Activated naive CD4-positive, alpha-beta T cell treated with anti-CD3 and anti-CD28 coated beads, Interleukin-2, amount 50 U/mL, for 24 hours (primary cell): ENCODE results near the gene SCGB1D4.

Experiments
- H3K27ac Mint-ChIP-seq: one replicate; pipeline ENCODE4 v1.8.0; 2021; ENCODE audit warnings: mild to moderate bottlenecking, mixed read lengths
- H3K27me3 Mint-ChIP-seq: one replicate; pipeline ENCODE4 v1.8.0; 2021; ENCODE audit warnings: mixed read lengths
- H3K36me3 Mint-ChIP-seq: one replicate; pipeline ENCODE4 v1.8.0; 2021; ENCODE audit warnings: mixed read lengths
- H3K4me1 Mint-ChIP-seq: one replicate; pipeline ENCODE4 v1.8.0; 2021; ENCODE audit warnings: mixed read lengths
- H3K4me3 Mint-ChIP-seq: one replicate; pipeline ENCODE4 v1.8.0; 2021; ENCODE audit warnings: mild to moderate bottlenecking, mixed read lengths
- H3K9me3 Mint-ChIP-seq: one replicate; pipeline ENCODE4 v1.8.0; 2021; ENCODE audit warnings: mixed read lengths

SCGB1D4 gene

GRCh38 chr11:62322524-62322923 lies 23.6 kb upstream of the SCGB1D4 start:
- H3K36me3 Mint-ChIP-seq, result no peaks in the 10 kb centered on the region

GRCh38 chr11:62315431-62315830 lies 16.6 kb upstream of the SCGB1D4 start:
- Mint-ChIP-seq H3K27me3 (peaks cover 4% of the 10 kb centered on the region), H3K27ac (no peak overlapping the region), H3K9me3 (no peaks in the 10 kb centered on the region), H3K36me3 (no peaks in the 10 kb centered on the region), H3K4me3 (no peak overlapping the region), H3K4me1 (peaks cover 15% of the 10 kb centered on the region)

More at GRCh38 chr11:62322524-62322923, 23.6 kb upstream of the SCGB1D4 start:
- Mint-ChIP-seq H3K4me1 (no peaks in the 10 kb centered on the region), H3K27ac (no peak overlapping the region), H3K9me3 (no peaks in the 10 kb centered on the region), H3K27me3 (peaks cover 3% of the 10 kb centered on the region), H3K4me3 (no peak overlapping the region)

GRCh38 chr11:62309991-62310390 lies 11.1 kb upstream of the SCGB1D4 start:
- Mint-ChIP-seq H3K4me3 (no peak overlapping the region), H3K36me3 (no peaks in the 10 kb centered on the region), H3K27ac (no peak overlapping the region), H3K9me3 (peaks cover 6% of the 10 kb centered on the region), H3K4me1 (peaks cover 15% of the 10 kb centered on the region), H3K27me3 (peaks cover 9% of the 10 kb centered on the region)

- H3K4me3 Mint-ChIP-seq, result no peak overlapping the region
- peaks cover 7% of the 10 kb centered on the region for H3K27me3 Mint-ChIP-seq
- peaks cover 6% of the 10 kb centered on the region for H3K9me3 Mint-ChIP-seq
- no peak overlapping the region for H3K27ac Mint-ChIP-seq
- no peaks in the 10 kb centered on the region for H3K36me3 Mint-ChIP-seq
- peaks cover 15% of the 10 kb centered on the region for H3K4me1 Mint-ChIP-seq
These were observed 9.1 kb upstream of the SCGB1D4 start for GRCh38 chr11:62307950-62308349.

- Mint-ChIP-seq H3K27ac (no peak overlapping the region), H3K27me3 (peaks cover 10% of the 10 kb centered on the region), H3K4me1 (peaks cover 3% of the 10 kb centered on the region), H3K36me3 (no peaks in the 10 kb centered on the region), H3K4me3 (no peak overlapping the region), H3K9me3 (peaks cover 6% of the 10 kb centered on the region)
These were observed 7.4 kb upstream of the SCGB1D4 start for GRCh38 chr11:62306227-62306626.

- Mint-ChIP-seq H3K27me3 (peaks cover 10% of the 10 kb centered on the region), H3K4me1 (no peaks in the 10 kb centered on the region), H3K9me3 (no peaks in the 10 kb centered on the region)
These were observed 3.4 kb downstream of the SCGB1D4 start for GRCh38 chr11:62295504-62295903.

GRCh38 chr11:62280452-62280851 lies 18.4 kb downstream of the SCGB1D4 start:
- H3K27ac Mint-ChIP-seq, result no peak overlapping the region
- peaks cover 5% of the 10 kb centered on the region for H3K27me3 Mint-ChIP-seq
- H3K4me1 Mint-ChIP-seq, result no peaks in the 10 kb centered on the region
- H3K4me3 Mint-ChIP-seq, result no peak overlapping the region
- H3K36me3 Mint-ChIP-seq, result no peaks in the 10 kb centered on the region
- no peaks in the 10 kb centered on the region for H3K9me3 Mint-ChIP-seq

More at GRCh38 chr11:62295504-62295903, 3.4 kb downstream of the SCGB1D4 start:
- Mint-ChIP-seq H3K27ac (no peak overlapping the region), H3K4me3 (no peak overlapping the region), H3K36me3 (no peaks in the 10 kb centered on the region)

- Mint-ChIP-seq H3K9me3 (no peaks in the 10 kb centered on the region), H3K27me3 (peaks cover 3% of the 10 kb centered on the region), H3K36me3 (no peaks in the 10 kb centered on the region), H3K4me3 (no peak overlapping the region), H3K4me1 (no peaks in the 10 kb centered on the region), H3K27ac (no peak overlapping the region)
These were observed 25.0 kb downstream of the SCGB1D4 start for GRCh38 chr11:62273789-62274275.

GRCh38 chr11:62273284-62273683 lies 25.6 kb downstream of the SCGB1D4 start:
- H3K4me3 Mint-ChIP-seq, result no peak overlapping the region
- H3K36me3 Mint-ChIP-seq, result no peaks in the 10 kb centered on the region
- peaks cover 6% of the 10 kb centered on the region for H3K27me3 Mint-ChIP-seq
- H3K27ac Mint-ChIP-seq, result no peak overlapping the region
- no peaks in the 10 kb centered on the region for H3K9me3 Mint-ChIP-seq
- no peaks in the 10 kb centered on the region for H3K4me1 Mint-ChIP-seq

GRCh38 chr11:62269654-62270278 lies 29.1 kb downstream of the SCGB1D4 start, which contains the start of gene SCGB2A2:
TSS of gene SCGB2A2 (plus strand) at chr11:62270158. CDS start at chr11:62270217, 59 bp downstream.
- no peak within 1 kb of the TSS for H3K4me3 Mint-ChIP-seq
- H3K27me3 Mint-ChIP-seq, result peaks cover 6% of the 10 kb centered on the region
- H3K36me3 Mint-ChIP-seq, result no peaks in the 10 kb centered on the region
- no peak within 1 kb of the TSS for H3K27ac Mint-ChIP-seq
- H3K9me3 Mint-ChIP-seq, result no peaks in the 10 kb centered on the region
- no peaks in the 10 kb centered on the region for H3K4me1 Mint-ChIP-seq

GRCh38 chr11:62267576-62267975 lies 31.3 kb downstream of the SCGB1D4 start:
- H3K36me3 Mint-ChIP-seq, result no peaks in the 10 kb centered on the region
- H3K9me3 Mint-ChIP-seq, result no peaks in the 10 kb centered on the region
- H3K27ac Mint-ChIP-seq, result no peak overlapping the region
- H3K4me1 Mint-ChIP-seq, result no peaks in the 10 kb centered on the region
- H3K4me3 Mint-ChIP-seq, result no peak overlapping the region
- H3K27me3 Mint-ChIP-seq, result peaks cover 8% of the 10 kb centered on the region

GRCh38 chr11:62267050-62267449 lies 31.8 kb downstream of the SCGB1D4 start:
- Mint-ChIP-seq H3K4me3 (no peak overlapping the region), H3K27me3 (peaks cover 8% of the 10 kb centered on the region), H3K27ac (no peak overlapping the region), H3K36me3 (no peaks in the 10 kb centered on the region), H3K4me1 (no peaks in the 10 kb centered on the region), H3K9me3 (no peaks in the 10 kb centered on the region)

- Mint-ChIP-seq H3K4me1 (no peaks in the 10 kb centered on the region), H3K4me3 (no peak overlapping the region), H3K9me3 (no peaks in the 10 kb centered on the region), H3K27ac (no peak overlapping the region), H3K36me3 (no peaks in the 10 kb centered on the region), H3K27me3 (peaks cover 9% of the 10 kb centered on the region)
These were observed 32.3 kb downstream of the SCGB1D4 start for GRCh38 chr11:62266558-62266957.

- Mint-ChIP-seq H3K9me3 (no peaks in the 10 kb centered on the region), H3K36me3 (no peaks in the 10 kb centered on the region), H3K4me3 (no peak overlapping the region), H3K4me1 (no peaks in the 10 kb centered on the region), H3K27ac (no peak overlapping the region), H3K27me3 (peaks cover 8% of the 10 kb centered on the region)
These were observed 34.9 kb downstream of the SCGB1D4 start for GRCh38 chr11:62264004-62264403.

GRCh38 chr11:62260261-62260953 lies 38.5 kb downstream of the SCGB1D4 start:
- H3K36me3 Mint-ChIP-seq, result no peaks in the 10 kb centered on the region
- peaks cover 12% of the 10 kb centered on the region for H3K27me3 Mint-ChIP-seq
- H3K4me3 Mint-ChIP-seq, result no peak overlapping the region
- H3K27ac Mint-ChIP-seq, result no peak overlapping the region
- H3K4me1 Mint-ChIP-seq, result no peaks in the 10 kb centered on the region
- H3K9me3 Mint-ChIP-seq, result peaks cover 5% of the 10 kb centered on the region

- peaks cover 9% of the 10 kb centered on the region for H3K27me3 Mint-ChIP-seq
- peaks cover 5% of the 10 kb centered on the region for H3K9me3 Mint-ChIP-seq
- H3K4me1 Mint-ChIP-seq, result no peaks in the 10 kb centered on the region
- H3K4me3 Mint-ChIP-seq, result no peak overlapping the region
- no peak overlapping the region for H3K27ac Mint-ChIP-seq
- peaks cover 5% of the 10 kb centered on the region for H3K36me3 Mint-ChIP-seq
These were observed 42.6 kb downstream of the SCGB1D4 start for GRCh38 chr11:62256281-62256680.
